22Rv1 (cell line): ENCODE results near the gene ADGRD2.

Source experiments
- CTCF ChIP-seq: fragments of 450-650 bp; IDR thresholded peaks from 2 replicates; pipeline ENCODE4 v1.5.1; 2017; ENCODE audit warnings: mild to moderate bottlenecking
- ZFX ChIP-seq: fragments of 450-650 bp; IDR thresholded peaks from 2 replicates; pipeline ENCODE4 v1.6.1; 2017; ENCODE audit warnings: antibody characterized with exemption, borderline replicate concordance

DNA sequence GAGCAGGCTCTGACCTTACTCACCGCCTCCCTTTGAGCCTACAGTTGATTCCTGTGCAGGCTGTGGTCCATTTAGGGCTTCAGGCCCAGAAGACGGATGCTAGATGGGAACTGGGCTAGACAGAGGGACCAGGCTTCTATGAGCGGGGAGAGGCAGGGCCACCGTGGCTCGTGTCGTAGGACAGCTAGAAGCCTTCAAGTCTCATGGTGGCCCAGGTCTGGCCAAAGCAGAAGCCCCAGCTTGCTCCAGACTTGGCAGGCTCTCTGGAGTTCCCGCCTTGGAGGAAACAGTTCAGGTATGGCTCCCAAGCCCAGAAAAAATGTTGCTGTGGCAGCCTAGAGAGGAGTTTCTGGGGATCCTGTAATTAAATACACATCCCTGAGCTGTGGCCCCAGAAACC lies 67.9 kb downstream of the ADGRD2 start:
- no peak for TF ChIP-seq ZFX
- TF ChIP-seq CTCF: no peak
